HEK293 (cell line): ENCODE measurements around the gene ZSWIM6.
A peak's percentile ranks its signal among the peaks of the same experiment; 100 is the strongest.

ENCODE experiments used
- CTCF ChIA-PET: fragments of 350-600 bp; formaldehyde crosslinking; extraction: SDS; loops from one replicate; lab custom pipeline; 2021; ENCODE audit warnings: antibody characterized with exemption; lab: Yijun Ruan, JAX
- POLR2A ChIA-PET: fragments of 300-600 bp; formaldehyde crosslinking; extraction: SDS; loops from one replicate; lab custom pipeline; 2020; ENCODE audit warnings: antibody characterized with exemption, inconsistent platforms; lab: Yijun Ruan, JAX
- H3K27ac ChIP-seq: fragments of 200-500 bp; sonication (Bioruptor generic); 2 replicates; pipeline ENCODE4 v1.5.1; 2014; ENCODE audit warnings: low read depth, low read length, control low read depth, inconsistent platforms; ENCODE audit errors: extremely low read depth
- H3K36me3 ChIP-seq, 2 experiments: fragments of 200-500 bp in 1 of 2; sonication (Bioruptor generic) in 1 of 2; 1 replicate in 1 of 2; 2 replicates in 1 of 2; pipeline ENCODE4 v1.5.1; 2014 to 2017; ENCODE audit warnings: inconsistent platforms in 2 of 2, low read length in 2 of 2; ENCODE audit not compliant: control insufficient read depth in 2 of 2, insufficient read depth in 1 of 2
- H3K4me1 ChIP-seq: fragments of 200-500 bp; sonication (Bioruptor generic); 2 replicates; pipeline ENCODE4 v1.5.1; 2014; ENCODE audit warnings: mild to moderate bottlenecking, low read length, inconsistent platforms; ENCODE audit not compliant: control insufficient read depth, insufficient read depth
- H3K4me3 ChIP-seq: 2 replicates; pipeline ENCODE4 v1.5.1; 2011; ENCODE audit warnings: low read depth, mild to moderate bottlenecking, control low read depth, low read length, moderate library complexity
- H3K9me3 ChIP-seq: fragments of 200-500 bp; sonication (Bioruptor generic); 2 replicates; pipeline ENCODE4 v1.5.1; 2014; ENCODE audit warnings: low read depth, low read length, inconsistent platforms; ENCODE audit not compliant: control insufficient read depth, insufficient read depth
- GLIS1 ChIP-seq: fragments of 450-650 bp; formaldehyde crosslinking; IDR thresholded peaks from 2 replicates; pipeline ENCODE4 v1.5.1; 2016; ENCODE audit warnings: missing biosample characterization, missing genetic modification characterization
- HOXC10 ChIP-seq: sonication (generic); formaldehyde crosslinking; IDR thresholded peaks from 2 replicates; pipeline ENCODE4 v1.8.1; 2023; ENCODE audit warnings: mild to moderate bottlenecking, missing genetic modification reagents
- KLF16 ChIP-seq: fragments of 450-650 bp; formaldehyde crosslinking; IDR thresholded peaks from 2 replicates; pipeline ENCODE4 v1.5.1; 2017; ENCODE audit warnings: missing biosample characterization, missing genetic modification characterization
- SETDB1 ChIP-seq: IDR thresholded peaks from one replicate; pipeline ENCODE4 v1.6.1; 2017; ENCODE audit warnings: mild to moderate bottlenecking, low read length, moderate library complexity, mixed read lengths; ENCODE audit not compliant: insufficient read length
- SP3 ChIP-seq: fragments of 450-650 bp; formaldehyde crosslinking; IDR thresholded peaks from 2 replicates; pipeline ENCODE4 v1.5.1; 2016; ENCODE audit warnings: missing biosample characterization, missing genetic modification characterization
- TRIM28 ChIP-seq: IDR thresholded peaks from 2 replicates; pipeline ENCODE4 v1.6.1; 2011; ENCODE audit warnings: low read length, control low read depth, borderline replicate concordance
- WT1 ChIP-seq: fragments of 450-650 bp; formaldehyde crosslinking; IDR thresholded peaks from 2 replicates; pipeline ENCODE4 v1.5.1; 2016; ENCODE audit warnings: missing biosample characterization, missing genetic modification characterization
- ZBTB7A ChIP-seq: fragments of 450-650 bp; formaldehyde crosslinking; IDR thresholded peaks from 2 replicates; pipeline ENCODE4 v1.5.1; 2016; ENCODE audit warnings: low read depth, missing biosample characterization, missing genetic modification characterization
- ZFP3 ChIP-seq: fragments of 450-650 bp; formaldehyde crosslinking; IDR thresholded peaks from 2 replicates; pipeline ENCODE4 v1.5.1; 2016; ENCODE audit warnings: low read depth, missing biosample characterization, missing genetic modification characterization
- ZFP37 ChIP-seq: fragments of 450-650 bp; formaldehyde crosslinking; IDR thresholded peaks from 2 replicates; pipeline ENCODE4 v1.5.1; 2016; ENCODE audit warnings: missing biosample characterization, missing genetic modification characterization
- ZNF138 ChIP-seq: fragments of 450-650 bp; formaldehyde crosslinking; IDR thresholded peaks from 2 replicates; pipeline ENCODE4 v1.5.1; 2016; ENCODE audit warnings: missing biosample characterization, missing genetic modification characterization, borderline replicate concordance
- ZNF19 ChIP-seq: fragments of 450-650 bp; formaldehyde crosslinking; IDR thresholded peaks from 2 replicates; pipeline ENCODE4; 2016; ENCODE audit warnings: missing biosample characterization, missing genetic modification characterization, low read depth
- ZNF2 ChIP-seq: fragments of 450-650 bp; formaldehyde crosslinking; IDR thresholded peaks from 2 replicates; pipeline ENCODE4 v1.5.1; 2016; ENCODE audit warnings: missing biosample characterization, missing genetic modification characterization
- ZNF202 ChIP-seq: fragments of 450-650 bp; formaldehyde crosslinking; IDR thresholded peaks from 2 replicates; pipeline ENCODE4 v1.5.1; 2016; ENCODE audit warnings: missing biosample characterization, missing genetic modification characterization, borderline replicate concordance
- ZNF211 ChIP-seq: fragments of 450-650 bp; formaldehyde crosslinking; IDR thresholded peaks from 2 replicates; pipeline ENCODE4 v1.5.1; 2016; ENCODE audit warnings: low read depth, missing biosample characterization, missing genetic modification characterization
- ZNF239 ChIP-seq: fragments of 450-650 bp; formaldehyde crosslinking; IDR thresholded peaks from 2 replicates; pipeline ENCODE4 v1.5.1; 2016; ENCODE audit warnings: missing biosample characterization, missing genetic modification characterization
- ZNF266 ChIP-seq: fragments of 450-650 bp; formaldehyde crosslinking; IDR thresholded peaks from 2 replicates; pipeline ENCODE4 v1.5.1; 2016; ENCODE audit warnings: missing biosample characterization, missing genetic modification characterization, low read depth
- ZNF37A ChIP-seq: fragments of 450-650 bp; IDR thresholded peaks from 2 replicates; pipeline ENCODE4 v1.5.1; 2018; ENCODE audit warnings: missing biosample characterization, missing genetic modification characterization
- ZNF404 ChIP-seq: fragments of 450-650 bp; formaldehyde crosslinking; IDR thresholded peaks from 2 replicates; pipeline ENCODE4 v1.5.1; 2017; ENCODE audit warnings: missing biosample characterization, missing genetic modification characterization
- ZNF488 ChIP-seq: fragments of 450-650 bp; formaldehyde crosslinking; IDR thresholded peaks from 2 replicates; pipeline ENCODE4 v1.5.1; 2016; ENCODE audit warnings: missing biosample characterization, missing genetic modification characterization
- ZNF513 ChIP-seq: fragments of 450-650 bp; IDR thresholded peaks from 2 replicates; pipeline ENCODE4 v1.5.1; 2018; ENCODE audit warnings: missing biosample characterization, missing genetic modification characterization
- ZNF514 ChIP-seq: fragments of 450-650 bp; formaldehyde crosslinking; IDR thresholded peaks from 2 replicates; pipeline ENCODE4 v1.5.1; 2016; ENCODE audit warnings: missing biosample characterization, missing genetic modification characterization
- ZNF549 ChIP-seq: fragments of 450-650 bp; IDR thresholded peaks from 2 replicates; pipeline ENCODE4 v1.5.1; 2018; ENCODE audit warnings: missing biosample characterization, missing genetic modification characterization, mild to moderate bottlenecking, inconsistent platforms, moderate library complexity
- ZNF585B ChIP-seq: fragments of 450-650 bp; formaldehyde crosslinking; IDR thresholded peaks from 2 replicates; pipeline ENCODE4 v1.5.1; 2016; ENCODE audit warnings: missing biosample characterization, missing genetic modification characterization
- ZNF600 ChIP-seq: fragments of 450-650 bp; formaldehyde crosslinking; IDR thresholded peaks from 2 replicates; pipeline ENCODE4 v1.5.1; 2016; ENCODE audit warnings: missing biosample characterization, missing genetic modification characterization
- ZNF623 ChIP-seq: fragments of 450-650 bp; formaldehyde crosslinking; IDR thresholded peaks from 2 replicates; pipeline ENCODE4 v1.5.1; 2016; ENCODE audit warnings: missing biosample characterization, missing genetic modification characterization
- ZNF654 ChIP-seq: fragments of 450-650 bp; formaldehyde crosslinking; IDR thresholded peaks from 2 replicates; pipeline ENCODE4 v1.5.1; 2016; ENCODE audit warnings: low read depth, missing biosample characterization, missing genetic modification characterization
- ZNF704 ChIP-seq: fragments of 450-650 bp; formaldehyde crosslinking; IDR thresholded peaks from 2 replicates; pipeline ENCODE4 v1.5.1; 2016; ENCODE audit warnings: missing biosample characterization, missing genetic modification characterization
- TF ChIP-seq, protein P1 (sequence below): fragments of 450-650 bp; formaldehyde crosslinking; IDR thresholded peaks from 2 replicates; pipeline ENCODE4 v1.5.1; 2017; ENCODE audit warnings: missing biosample characterization, missing genetic modification characterization
- TF ChIP-seq, protein P2 (sequence below): fragments of 450-650 bp; formaldehyde crosslinking; IDR thresholded peaks from 2 replicates; pipeline ENCODE4 v1.5.1; 2016; ENCODE audit warnings: missing biosample characterization, missing genetic modification characterization

ZSWIM6 gene

GRCh38 chr5:61357745-61358144 is 25.7 kb downstream of the ZSWIM6 start:
- Histone ChIP-seq H3K4me3 (no peak overlapping the region), H3K4me1 (peaks cover 25% of the 10 kb centered on the region), H3K27ac (no peak overlapping the region), H3K9me3 (no peaks in the 10 kb centered on the region), H3K36me3 (no peaks in the 10 kb centered on the region)
- TF ChIP-seq SETDB1 (peak; percentile 81), ZNF37A (no peak), ZNF211 (tag by site-specific recombination) (no peak), ZNF266 (tag by site-specific recombination) (no peak), ZNF513 (tag by site-specific recombination) (no peak), ZNF488 (tag by site-specific recombination) (no peak), ZNF202 (no peak), ZNF549 (tag by site-specific recombination) (no peak), TRIM28 (no peak), ZNF704 (tag by site-specific recombination) (no peak), ZFP3 (tag by site-specific recombination) (no peak), ZBTB7A (no peak), HOXC10 (no peak), ZNF623 (tag by site-specific recombination) (no peak), ZFP37 (no peak), ZNF404 (tag by site-specific recombination) (no peak), ZNF585B (no peak), ZNF654 (tag by site-specific recombination) (peak; percentile 70), ZNF19 (tag by site-specific recombination) (no peak), ZNF138 (tag by site-specific recombination) (no peak), ZNF2 (tag by site-specific recombination) (peak; percentile 99), ZNF600 (no peak), SP3 (tag by site-specific recombination) (no peak), ZNF239 (no peak), WT1 (no peak), KLF16 (tag by site-specific recombination) (no peak), GLIS1 (tag by site-specific recombination) (no peak), ZNF514 (tag by site-specific recombination) (no peak)
- TF ChIP-seq, protein P1, sequence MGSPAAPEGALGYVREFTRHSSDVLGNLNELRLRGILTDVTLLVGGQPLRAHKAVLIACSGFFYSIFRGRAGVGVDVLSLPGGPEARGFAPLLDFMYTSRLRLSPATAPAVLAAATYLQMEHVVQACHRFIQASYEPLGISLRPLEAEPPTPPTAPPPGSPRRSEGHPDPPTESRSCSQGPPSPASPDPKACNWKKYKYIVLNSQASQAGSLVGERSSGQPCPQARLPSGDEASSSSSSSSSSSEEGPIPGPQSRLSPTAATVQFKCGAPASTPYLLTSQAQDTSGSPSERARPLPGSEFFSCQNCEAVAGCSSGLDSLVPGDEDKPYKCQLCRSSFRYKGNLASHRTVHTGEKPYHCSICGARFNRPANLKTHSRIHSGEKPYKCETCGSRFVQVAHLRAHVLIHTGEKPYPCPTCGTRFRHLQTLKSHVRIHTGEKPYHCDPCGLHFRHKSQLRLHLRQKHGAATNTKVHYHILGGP (tag by site-specific recombination): 0 out of 2 replicates have a peak, but pooled peaks have one; percentile 4
- TF ChIP-seq, protein P2, sequence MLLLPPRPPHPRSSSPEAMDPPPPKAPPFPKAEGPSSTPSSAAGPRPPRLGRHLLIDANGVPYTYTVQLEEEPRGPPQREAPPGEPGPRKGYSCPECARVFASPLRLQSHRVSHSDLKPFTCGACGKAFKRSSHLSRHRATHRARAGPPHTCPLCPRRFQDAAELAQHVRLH: no peak
- CTCF ChIA-PET: interaction anchor here (0.6 to 2.4 kb wide), 22 partner anchors 9 to 943 kb away, joined by 3 to 13 read pairs (median 3); partner anchors contain the start of gene ZSWIM6
- POLR2A ChIA-PET: no interaction called here
